ENCODE data around the gene DNMBP.

The DNMBP gene

GRCh38 chr10:100020142-100020885 is 10.6 kb upstream of the DNMBP start:
- TF ChIP-seq RAD21 (IDR thresholded peaks at IDR 0.05; ENCODE audit: low read depth) (no peak), NFIC (IDR thresholded peaks at IDR 0.05) (no peak), TEAD4 (IDR thresholded peaks at IDR 0.05) (no peak), TAF1 (IDR thresholded peaks at IDR 0.05; ENCODE audit: low read depth) (no peak), CEBPB (IDR thresholded peaks at IDR 0.05) (no peak), ZBTB7A (IDR thresholded peaks at IDR 0.05; ENCODE audit: low read depth) (no peak), YY1 (IDR thresholded peaks at IDR 0.05; ENCODE audit: low read depth) (no peak), CREB1 (IDR thresholded peaks at IDR 0.05; ENCODE audit: low read depth) (no peak), EP300 (IDR thresholded peaks at IDR 0.05; ENCODE audit: borderline replicate concordance) (no peak), TCF12 (IDR thresholded peaks at IDR 0.05; ENCODE audit: low read depth) (no peak), EGR1 (IDR thresholded peaks at IDR 0.05) (no peak)

GRCh38 chr10:100019787-100020141 is 10.0 kb upstream of the DNMBP start:
- TF ChIP-seq FOXM1 (IDR thresholded peaks at IDR 0.05; ENCODE audit: borderline replicate concordance, low read depth): no peak
- TF ChIP-seq TAF1 (IDR thresholded peaks at IDR 0.05; ENCODE audit: low read depth): no peak
- TF ChIP-seq MAX (IDR thresholded peaks at IDR 0.05): no peak
- no peak for TF ChIP-seq ZBTB7A (IDR thresholded peaks at IDR 0.05; ENCODE audit: low read depth)
- no peak for TF ChIP-seq YY1 (IDR thresholded peaks at IDR 0.05; ENCODE audit: low read depth)
- TF ChIP-seq TEAD4 (IDR thresholded peaks at IDR 0.05): no peak
- TF ChIP-seq, protein P1, sequence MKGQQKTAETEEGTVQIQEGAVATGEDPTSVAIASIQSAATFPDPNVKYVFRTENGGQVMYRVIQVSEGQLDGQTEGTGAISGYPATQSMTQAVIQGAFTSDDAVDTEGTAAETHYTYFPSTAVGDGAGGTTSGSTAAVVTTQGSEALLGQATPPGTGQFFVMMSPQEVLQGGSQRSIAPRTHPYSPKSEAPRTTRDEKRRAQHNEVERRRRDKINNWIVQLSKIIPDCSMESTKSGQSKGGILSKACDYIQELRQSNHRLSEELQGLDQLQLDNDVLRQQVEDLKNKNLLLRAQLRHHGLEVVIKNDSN (IDR thresholded peaks at IDR 0.05): no peak
- TF ChIP-seq CREB1 (IDR thresholded peaks at IDR 0.05; ENCODE audit: low read depth): no peak
- no peak for TF ChIP-seq TCF12 (IDR thresholded peaks at IDR 0.05; ENCODE audit: low read depth)
- TF ChIP-seq CEBPB (IDR thresholded peaks at IDR 0.05): no peak
- TF ChIP-seq EP300 (IDR thresholded peaks at IDR 0.05; ENCODE audit: borderline replicate concordance): no peak
- TF ChIP-seq, protein P2, sequence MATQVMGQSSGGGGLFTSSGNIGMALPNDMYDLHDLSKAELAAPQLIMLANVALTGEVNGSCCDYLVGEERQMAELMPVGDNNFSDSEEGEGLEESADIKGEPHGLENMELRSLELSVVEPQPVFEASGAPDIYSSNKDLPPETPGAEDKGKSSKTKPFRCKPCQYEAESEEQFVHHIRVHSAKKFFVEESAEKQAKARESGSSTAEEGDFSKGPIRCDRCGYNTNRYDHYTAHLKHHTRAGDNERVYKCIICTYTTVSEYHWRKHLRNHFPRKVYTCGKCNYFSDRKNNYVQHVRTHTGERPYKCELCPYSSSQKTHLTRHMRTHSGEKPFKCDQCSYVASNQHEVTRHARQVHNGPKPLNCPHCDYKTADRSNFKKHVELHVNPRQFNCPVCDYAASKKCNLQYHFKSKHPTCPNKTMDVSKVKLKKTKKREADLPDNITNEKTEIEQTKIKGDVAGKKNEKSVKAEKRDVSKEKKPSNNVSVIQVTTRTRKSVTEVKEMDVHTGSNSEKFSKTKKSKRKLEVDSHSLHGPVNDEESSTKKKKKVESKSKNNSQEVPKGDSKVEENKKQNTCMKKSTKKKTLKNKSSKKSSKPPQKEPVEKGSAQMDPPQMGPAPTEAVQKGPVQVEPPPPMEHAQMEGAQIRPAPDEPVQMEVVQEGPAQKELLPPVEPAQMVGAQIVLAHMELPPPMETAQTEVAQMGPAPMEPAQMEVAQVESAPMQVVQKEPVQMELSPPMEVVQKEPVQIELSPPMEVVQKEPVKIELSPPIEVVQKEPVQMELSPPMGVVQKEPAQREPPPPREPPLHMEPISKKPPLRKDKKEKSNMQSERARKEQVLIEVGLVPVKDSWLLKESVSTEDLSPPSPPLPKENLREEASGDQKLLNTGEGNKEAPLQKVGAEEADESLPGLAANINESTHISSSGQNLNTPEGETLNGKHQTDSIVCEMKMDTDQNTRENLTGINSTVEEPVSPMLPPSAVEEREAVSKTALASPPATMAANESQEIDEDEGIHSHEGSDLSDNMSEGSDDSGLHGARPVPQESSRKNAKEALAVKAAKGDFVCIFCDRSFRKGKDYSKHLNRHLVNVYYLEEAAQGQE (IDR thresholded peaks at IDR 0.05; ENCODE audit: low read depth): no peak
- TF ChIP-seq EGR1 (IDR thresholded peaks at IDR 0.05): no peak
- no peak for TF ChIP-seq NFIC (IDR thresholded peaks at IDR 0.05)
- TF ChIP-seq RAD21 (IDR thresholded peaks at IDR 0.05; ENCODE audit: low read depth): no peak

- TF ChIP-seq RAD21 (IDR thresholded peaks at IDR 0.05; ENCODE audit: low read depth) (no peak), ZBTB7A (IDR thresholded peaks at IDR 0.05; ENCODE audit: low read depth) (no peak), TCF12 (IDR thresholded peaks at IDR 0.05; ENCODE audit: low read depth) (no peak), FOXM1 (IDR thresholded peaks at IDR 0.05; ENCODE audit: borderline replicate concordance, low read depth) (no peak), CREB1 (IDR thresholded peaks at IDR 0.05; ENCODE audit: low read depth) (no peak), EP300 (IDR thresholded peaks at IDR 0.05; ENCODE audit: borderline replicate concordance) (no peak), TAF1 (IDR thresholded peaks at IDR 0.05; ENCODE audit: low read depth) (no peak), NFIC (IDR thresholded peaks at IDR 0.05) (no peak), EGR1 (IDR thresholded peaks at IDR 0.05) (no peak), MAX (IDR thresholded peaks at IDR 0.05) (no peak), YY1 (IDR thresholded peaks at IDR 0.05; ENCODE audit: low read depth) (no peak), CEBPB (IDR thresholded peaks at IDR 0.05) (no peak), TEAD4 (IDR thresholded peaks at IDR 0.05) (no peak)
- TF ChIP-seq, protein P2 (IDR thresholded peaks at IDR 0.05; ENCODE audit: low read depth): no peak
- TF ChIP-seq, protein P1 (IDR thresholded peaks at IDR 0.05): no peak
Measured at GRCh38 chr10:100014071-100014762, 4.5 kb upstream of the DNMBP start.

DNA sequence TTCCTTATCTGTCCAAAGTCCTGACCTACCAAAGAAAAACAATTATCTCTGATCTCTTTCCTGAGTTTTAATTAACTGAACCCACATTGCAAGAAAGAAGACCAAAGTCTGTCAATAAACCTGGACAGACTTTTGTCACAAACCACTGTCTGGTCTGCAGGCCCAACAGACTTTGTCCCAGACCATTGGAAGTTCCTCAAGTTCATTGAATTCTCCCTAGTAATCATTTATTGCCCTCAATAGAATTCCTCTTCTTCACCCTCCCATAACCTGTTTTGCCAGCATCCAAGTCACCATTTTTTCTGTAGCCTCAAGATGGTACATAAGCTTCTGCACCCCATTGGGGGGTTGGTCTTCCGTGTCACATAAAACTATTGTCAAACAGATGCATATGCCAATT is 3.9 kb upstream of the DNMBP start:
- no peak for TF ChIP-seq CREB1 (IDR thresholded peaks at IDR 0.05; ENCODE audit: low read depth)
- TF ChIP-seq MAX (IDR thresholded peaks at IDR 0.05): no peak
- TF ChIP-seq CEBPB (IDR thresholded peaks at IDR 0.05): no peak
- TF ChIP-seq RAD21 (IDR thresholded peaks at IDR 0.05; ENCODE audit: low read depth): no peak
- no peak for TF ChIP-seq NFIC (IDR thresholded peaks at IDR 0.05)
- no peak for TF ChIP-seq TAF1 (IDR thresholded peaks at IDR 0.05; ENCODE audit: low read depth)
- TF ChIP-seq, protein P1 (IDR thresholded peaks at IDR 0.05): no peak
- no peak for TF ChIP-seq ZBTB7A (IDR thresholded peaks at IDR 0.05; ENCODE audit: low read depth)
- TF ChIP-seq TCF12 (IDR thresholded peaks at IDR 0.05; ENCODE audit: low read depth): no peak
- no peak for TF ChIP-seq YY1 (IDR thresholded peaks at IDR 0.05; ENCODE audit: low read depth)
- TF ChIP-seq, protein P2 (IDR thresholded peaks at IDR 0.05; ENCODE audit: low read depth): no peak
- TF ChIP-seq TEAD4 (IDR thresholded peaks at IDR 0.05): no peak
- no peak for TF ChIP-seq EP300 (IDR thresholded peaks at IDR 0.05; ENCODE audit: borderline replicate concordance)

Measured in Ishikawa (cell line).